ENCODE measurements around the gene CABP7.

CABP7 gene

GRCh38 chr22:29773233-29773632, 53.4 kb downstream of the CABP7 start:
- no peak for DNase-seq (ENCODE audit: low read depth in 3 of 3)

- no peak for DNase-seq (ENCODE audit: low read depth in 3 of 3)
These were observed 60.4 kb downstream of the CABP7 start for GRCh38 chr22:29780220-29780619.

GRCh38 chr22:29780748-29781676, 61.2 kb downstream of the CABP7 start:
- no peak for DNase-seq (ENCODE audit: low read depth in 3 of 3)
